ENCODE data around the gene ABCC11.
"Not testable (repeated sequence)": the region's sequence is repeated elsewhere in the genome, so short reads cannot be mapped to it uniquely, and the experiment has no call there.

The ABCC11 gene

GRCh38 chr16:48246066-48246465 lies 1.3 kb downstream of the ABCC11 start:
- peak; percentile 11 for DNase-seq (ENCODE audit: low read depth)

DNA sequence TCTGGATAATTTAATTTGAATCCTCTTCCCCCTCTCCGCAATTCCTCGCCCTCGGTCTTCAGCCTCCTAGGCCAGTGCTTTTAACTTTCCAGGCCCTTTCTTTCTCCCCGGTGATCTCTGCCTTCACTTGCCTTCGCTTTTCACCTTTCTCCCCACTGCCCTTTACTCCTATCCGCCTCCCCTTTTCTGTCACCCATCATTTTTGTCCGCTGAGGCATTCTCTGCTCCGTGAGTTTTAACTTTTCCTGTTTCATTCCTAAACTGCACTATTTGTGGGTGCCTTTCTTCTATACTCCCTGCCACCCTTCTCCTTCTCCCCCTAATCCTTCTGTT lies 2.5 kb downstream of the ABCC11 start:
- no peak for DNase-seq (ENCODE audit: low read depth)

DNA sequence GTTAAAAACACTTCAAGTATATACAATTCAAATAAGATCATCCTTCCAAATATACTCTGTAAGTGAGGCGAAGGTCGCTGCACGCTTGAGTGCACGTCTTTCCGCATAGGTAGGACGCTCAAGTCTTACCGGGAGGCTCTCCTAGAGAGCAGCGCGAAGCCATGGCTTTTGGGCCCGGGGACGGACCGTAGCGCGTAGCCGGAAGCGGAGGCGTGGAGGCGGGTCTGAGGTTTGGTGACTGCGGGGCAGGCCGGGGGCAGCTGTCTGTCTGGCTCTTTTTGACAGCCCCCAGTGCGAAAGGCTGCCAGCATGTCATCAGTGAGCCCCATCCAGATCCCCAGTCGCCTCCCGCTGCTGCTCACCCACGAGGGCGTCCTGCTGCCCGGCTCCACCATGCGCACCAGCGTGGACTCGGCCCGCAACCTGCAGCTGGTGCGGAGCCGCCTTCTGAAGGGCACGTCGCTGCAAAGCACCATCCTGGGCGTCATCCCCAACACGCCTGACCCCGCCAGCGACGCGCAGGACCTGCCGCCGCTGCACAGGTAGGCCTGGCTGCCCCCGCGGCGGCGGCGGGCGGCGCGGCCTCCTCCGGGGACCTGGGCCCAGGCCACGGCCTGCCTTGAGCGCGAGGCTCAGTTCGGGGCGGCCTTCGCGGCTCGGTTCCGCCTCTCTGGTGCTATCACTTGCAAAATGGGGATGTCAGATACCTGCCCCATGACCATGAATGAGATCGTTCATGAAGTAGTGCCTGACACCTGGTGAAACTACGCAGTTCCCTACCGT lies 3.1 kb downstream of the ABCC11 start, which contains the start of gene LONP2:
Gene LONP2 (plus strand): TSS at position 221 of the 783 bp plus-strand sequence. CDS start 89 bp downstream, at position 310.
- peak; percentile 85 for DNase-seq (ENCODE audit: low read depth)

DNA sequence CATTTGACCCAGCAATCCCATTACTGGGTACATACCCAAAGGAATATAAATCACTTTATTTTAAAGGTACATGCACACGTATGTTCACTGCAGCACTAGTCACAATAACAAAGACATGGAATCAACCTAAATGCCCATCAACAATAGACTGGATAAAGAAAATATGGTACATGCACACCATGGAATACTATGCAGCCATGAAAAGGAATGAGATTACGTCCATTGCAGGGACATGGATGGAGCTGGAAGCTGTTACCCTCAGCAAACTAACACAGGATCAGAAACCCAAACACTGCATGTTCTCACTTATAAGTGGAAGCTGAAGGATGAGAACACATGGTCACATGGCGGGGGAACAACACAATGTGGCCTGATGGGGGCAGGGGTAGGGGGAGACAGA lies 7.2 kb downstream of the ABCC11 start:
- DNase-seq (ENCODE audit: low read depth) = not testable (repeated sequence)

GRCh38 chr16:48236286-48236685 lies 11.1 kb downstream of the ABCC11 start:
- DNase-seq (ENCODE audit: low read depth) = no peak

GRCh38 chr16:48235556-48236136 lies 11.7 kb downstream of the ABCC11 start:
- DNase-seq (ENCODE audit: low read depth) = no peak

GRCh38 chr16:48235058-48235555 lies 12.2 kb downstream of the ABCC11 start:
- no peak for DNase-seq (ENCODE audit: low read depth)

DNA sequence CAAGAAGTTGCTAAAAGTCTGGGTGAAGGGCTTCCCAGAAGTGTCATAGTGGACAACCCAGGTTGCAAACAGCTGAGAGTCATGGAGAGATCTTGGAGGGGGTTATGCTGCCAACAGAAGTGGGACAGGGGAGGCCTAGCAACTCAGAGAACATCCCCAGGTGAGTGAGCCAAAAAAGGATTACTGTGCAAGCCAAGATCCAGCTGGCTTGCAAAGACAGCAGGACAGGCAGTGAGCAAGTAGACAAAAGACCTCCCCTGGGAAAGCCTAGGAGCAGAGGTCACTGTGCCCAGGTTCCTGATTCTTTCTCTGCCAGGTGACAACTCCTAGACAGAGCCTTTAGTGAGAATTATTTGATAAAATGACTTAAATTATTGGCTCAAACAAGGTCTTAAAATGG lies 12.7 kb downstream of the ABCC11 start:
- no peak for DNase-seq (ENCODE audit: low read depth)

DNA sequence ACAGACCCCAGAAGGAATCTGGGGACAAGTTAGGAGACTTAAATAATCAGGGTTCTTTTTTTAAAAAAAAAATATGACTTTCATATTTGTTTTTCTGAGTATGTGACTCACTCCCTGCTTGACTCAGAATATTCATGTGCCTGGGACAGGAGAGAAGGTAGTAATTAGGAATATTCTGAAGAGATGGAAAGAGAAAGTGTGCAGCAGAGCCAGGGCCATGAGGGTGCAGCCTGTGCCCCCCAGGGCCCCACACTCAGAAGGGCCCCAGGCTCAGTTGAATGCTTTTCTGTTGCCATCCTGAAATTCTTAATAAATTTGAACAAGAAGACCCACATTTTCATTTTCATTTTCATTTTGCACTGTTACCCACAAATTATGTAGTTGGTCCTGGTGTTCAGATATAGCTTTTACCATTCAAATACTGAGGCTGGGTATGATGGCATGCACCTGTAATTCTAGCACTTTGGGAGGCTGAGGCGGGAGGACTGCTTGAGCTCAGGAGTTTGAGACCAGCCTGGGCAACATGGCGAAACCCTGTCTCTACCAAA lies 14.8 kb downstream of the ABCC11 start:
- no peak for DNase-seq (ENCODE audit: low read depth)

- DNase-seq (ENCODE audit: low read depth) = peak; percentile 46
Measured at GRCh38 chr16:48231727-48232492, 15.4 kb downstream of the ABCC11 start.

GRCh38 chr16:48225456-48225855 lies 21.9 kb downstream of the ABCC11 start:
- DNase-seq (ENCODE audit: low read depth) = no peak

- no peak for DNase-seq (ENCODE audit: low read depth)
Measured at GRCh38 chr16:48223490-48223889, 23.8 kb downstream of the ABCC11 start.

GRCh38 chr16:48220891-48221290 lies 26.4 kb downstream of the ABCC11 start:
- no peak for DNase-seq (ENCODE audit: low read depth)

GRCh38 chr16:48218473-48218872 lies 28.9 kb downstream of the ABCC11 start:
- DNase-seq (ENCODE audit: low read depth) = no peak

DNA sequence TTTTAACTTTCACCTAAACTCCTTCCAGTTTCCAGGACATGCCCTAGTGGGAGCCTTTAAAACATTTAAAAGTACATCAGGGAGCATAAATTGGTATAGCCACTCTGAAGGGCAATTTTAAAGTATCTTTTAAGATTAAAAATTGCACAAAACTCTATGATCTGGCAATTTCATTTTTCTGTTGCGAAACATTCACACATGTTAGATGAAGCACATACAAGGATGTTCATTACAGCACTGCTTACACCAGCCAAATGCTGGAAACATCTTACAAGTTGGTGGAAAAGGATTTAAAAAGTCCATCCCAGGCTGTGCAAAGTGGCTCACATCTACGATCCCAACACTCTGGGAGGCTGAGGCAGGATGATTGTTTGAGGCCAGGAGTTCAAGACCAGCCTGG lies 29.6 kb downstream of the ABCC11 start:
- peak; percentile 12 for DNase-seq (ENCODE audit: low read depth)

DNA sequence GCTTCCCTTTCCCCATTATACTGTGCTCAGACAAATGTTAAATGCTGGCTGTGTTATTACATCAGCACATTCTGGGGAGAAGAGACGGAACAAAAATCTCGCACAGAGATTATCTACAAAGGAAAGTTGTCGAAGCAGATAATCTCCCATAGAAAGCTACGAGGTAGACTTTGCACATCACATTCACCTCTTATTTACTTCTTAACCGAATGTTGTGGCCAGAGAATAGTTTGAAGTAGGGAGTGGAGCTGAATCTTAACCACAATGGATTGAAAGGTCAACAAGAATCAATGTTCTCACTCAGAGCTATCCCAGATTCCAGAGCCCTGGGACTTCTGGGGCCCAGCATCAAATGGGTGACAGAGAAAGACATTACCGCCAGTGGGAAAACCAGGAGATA lies 31.6 kb downstream of the ABCC11 start:
- DNase-seq (ENCODE audit: low read depth) = no peak

- no peak for DNase-seq (ENCODE audit: low read depth)
Measured at GRCh38 chr16:48212033-48212432, 35.3 kb downstream of the ABCC11 start.

DNA sequence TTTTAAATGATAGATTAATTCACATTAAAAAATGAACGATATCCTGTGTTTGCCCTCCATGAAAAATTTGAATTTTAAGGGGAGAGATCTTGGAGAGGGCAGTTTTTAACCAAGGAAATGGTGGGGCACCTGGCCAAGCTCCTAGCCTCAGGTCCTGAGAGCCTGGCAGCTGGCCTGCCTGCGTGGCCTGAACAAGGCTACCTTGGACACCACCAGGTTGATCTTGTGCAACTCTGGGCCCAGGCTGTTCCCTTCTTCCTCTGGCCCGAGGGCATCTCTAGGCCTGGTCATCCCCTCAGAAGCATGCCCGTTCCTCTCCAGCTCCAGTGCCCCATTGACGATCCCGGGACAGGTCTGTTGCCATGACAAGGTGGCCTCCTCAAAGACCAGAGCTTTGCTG lies 36.6 kb downstream of the ABCC11 start:
- no peak for DNase-seq (ENCODE audit: low read depth)

GRCh38 chr16:48206594-48207242 lies 40.6 kb downstream of the ABCC11 start:
- DNase-seq (ENCODE audit: low read depth) = peak; percentile 24

GRCh38 chr16:48204825-48205151 lies 42.6 kb downstream of the ABCC11 start:
- DNase-seq (ENCODE audit: low read depth) = no peak

- no peak for DNase-seq (ENCODE audit: low read depth)
Measured at GRCh38 chr16:48203974-48204824, 43.1 kb downstream of the ABCC11 start.
